ENCODE data around the gene RTEL1. TPM values are rescaled to one million over a fixed set of nuclear protein-coding genes. Genes with fewer than 3 reads are reported as not detected.
A peak's percentile ranks its signal among the peaks of the same experiment; 100 is the strongest.
"Not testable (repeated sequence)": the region's sequence is repeated elsewhere in the genome, so short reads cannot be mapped to it uniquely, and the experiment has no call there.

The RTEL1 gene
- total RNA-seq, 6 experiments from 2014 or later: 9.6 to 16.3 (median 12.4) TPM

DNA sequence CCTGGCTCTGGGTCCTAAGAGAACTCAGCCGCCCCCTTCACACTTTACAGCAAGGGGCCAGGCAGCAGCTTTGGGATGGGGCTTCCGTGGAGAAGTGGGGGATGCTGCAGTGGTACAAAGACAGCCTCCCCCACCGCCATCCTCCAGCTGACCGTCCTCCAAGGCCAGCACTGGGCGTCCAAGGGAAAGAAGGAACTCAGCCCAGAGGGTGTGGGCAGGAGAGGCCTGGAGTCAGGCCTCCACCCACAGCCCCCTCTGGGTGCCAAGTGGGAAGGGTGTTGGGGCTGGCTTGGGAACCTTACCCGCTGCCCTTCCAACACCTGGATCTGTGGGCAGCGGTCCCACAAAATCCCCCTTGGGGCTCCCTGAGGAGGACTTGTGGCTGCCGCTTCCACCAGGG is 18.0 kb upstream of the RTEL1 start:
- ATAC-seq (no peak), DNase-seq (no peak)
- no peak overlapping the region for H3K27ac ChIP-seq

GRCh38 chr20:63640686-63641085 is 17.4 kb upstream of the RTEL1 start:
- H3K4me3 ChIP-seq; H3K27me3 ChIP-seq; H3K9me3 ChIP-seq; intact Hi-C loops (cut with DNase I); DNase-seq; H3K27ac ChIP-seq; H3K4me1 ChIP-seq; H3K36me3 ChIP-seq; ATAC-seq: not testable (repeated sequence)
- no CpG with 5 or more reads among the region's 17 CpGs for WGBS (ENCODE audit: insufficient coverage, low coverage, low lambda C conversion rate, missing lambda C conversion rate)

More for the DNA sequence above, 18.0 kb upstream of the RTEL1 start:
- WGBS (ENCODE audit: insufficient coverage, low coverage, low lambda C conversion rate, missing lambda C conversion rate): no CpG with 5 or more reads among the region's 8 CpGs
- H3K4me1 ChIP-seq: peaks cover 0 to 6% (median 0%) of the 10 kb centered on the region in 4 donors
- no peaks in the 10 kb centered on the region for H3K36me3 ChIP-seq
- no peaks in the 10 kb centered on the region for H3K27me3 ChIP-seq
- no peak for TF ChIP-seq POLR2A (IDR thresholded peaks at IDR 0.05)
- TF ChIP-seq, protein P1, sequence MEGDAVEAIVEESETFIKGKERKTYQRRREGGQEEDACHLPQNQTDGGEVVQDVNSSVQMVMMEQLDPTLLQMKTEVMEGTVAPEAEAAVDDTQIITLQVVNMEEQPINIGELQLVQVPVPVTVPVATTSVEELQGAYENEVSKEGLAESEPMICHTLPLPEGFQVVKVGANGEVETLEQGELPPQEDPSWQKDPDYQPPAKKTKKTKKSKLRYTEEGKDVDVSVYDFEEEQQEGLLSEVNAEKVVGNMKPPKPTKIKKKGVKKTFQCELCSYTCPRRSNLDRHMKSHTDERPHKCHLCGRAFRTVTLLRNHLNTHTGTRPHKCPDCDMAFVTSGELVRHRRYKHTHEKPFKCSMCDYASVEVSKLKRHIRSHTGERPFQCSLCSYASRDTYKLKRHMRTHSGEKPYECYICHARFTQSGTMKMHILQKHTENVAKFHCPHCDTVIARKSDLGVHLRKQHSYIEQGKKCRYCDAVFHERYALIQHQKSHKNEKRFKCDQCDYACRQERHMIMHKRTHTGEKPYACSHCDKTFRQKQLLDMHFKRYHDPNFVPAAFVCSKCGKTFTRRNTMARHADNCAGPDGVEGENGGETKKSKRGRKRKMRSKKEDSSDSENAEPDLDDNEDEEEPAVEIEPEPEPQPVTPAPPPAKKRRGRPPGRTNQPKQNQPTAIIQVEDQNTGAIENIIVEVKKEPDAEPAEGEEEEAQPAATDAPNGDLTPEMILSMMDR (IDR thresholded peaks at IDR 0.05): no peak
- no peaks in the 10 kb centered on the region for H3K9me3 ChIP-seq
- H3K4me3 ChIP-seq: no peak overlapping the region
- intact Hi-C loops (cut with DNase I): no loop called here

DNA sequence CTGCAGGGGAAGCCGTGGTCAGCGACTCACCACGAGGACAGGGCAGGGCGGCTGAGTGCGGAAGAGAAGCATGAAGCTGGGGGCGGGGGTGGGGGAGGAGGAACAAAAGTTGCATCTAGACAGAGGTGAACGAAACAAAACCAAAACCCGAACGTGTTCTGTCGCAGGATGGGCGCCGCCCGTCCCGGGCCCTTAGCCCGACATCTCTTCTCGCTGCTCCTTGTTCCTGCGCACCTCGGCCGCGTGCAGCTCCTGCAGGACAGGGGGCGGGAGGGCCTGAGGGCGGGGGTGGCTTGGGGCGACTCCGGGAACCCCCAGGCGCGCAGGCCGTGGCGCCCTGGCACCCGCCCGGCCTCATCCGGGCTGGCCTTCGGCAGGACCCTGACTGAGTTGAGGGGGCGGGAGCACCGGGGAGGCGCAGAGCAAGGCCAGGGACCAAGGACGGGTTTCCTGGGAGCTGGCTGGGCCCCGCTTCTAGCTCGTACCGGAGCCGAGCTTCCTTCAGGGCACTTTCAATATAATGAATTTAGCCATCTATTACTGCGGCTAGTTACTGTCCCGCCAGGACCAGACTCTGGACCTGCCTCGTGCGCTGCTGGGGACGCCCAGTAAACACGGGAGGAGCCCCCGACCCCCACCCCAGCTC is 16.8 kb upstream of the RTEL1 start:
- peak in 1 of 3 donors; percentile 71 for DNase-seq
- WGBS (ENCODE audit: insufficient coverage, low coverage, low lambda C conversion rate, missing lambda C conversion rate): 24% methylated on average over 7 of the region's 47 CpGs
- TF ChIP-seq POLR2A (IDR thresholded peaks at IDR 0.05): no peak
- TF ChIP-seq, protein P1 (IDR thresholded peaks at IDR 0.05): no peak

DNA sequence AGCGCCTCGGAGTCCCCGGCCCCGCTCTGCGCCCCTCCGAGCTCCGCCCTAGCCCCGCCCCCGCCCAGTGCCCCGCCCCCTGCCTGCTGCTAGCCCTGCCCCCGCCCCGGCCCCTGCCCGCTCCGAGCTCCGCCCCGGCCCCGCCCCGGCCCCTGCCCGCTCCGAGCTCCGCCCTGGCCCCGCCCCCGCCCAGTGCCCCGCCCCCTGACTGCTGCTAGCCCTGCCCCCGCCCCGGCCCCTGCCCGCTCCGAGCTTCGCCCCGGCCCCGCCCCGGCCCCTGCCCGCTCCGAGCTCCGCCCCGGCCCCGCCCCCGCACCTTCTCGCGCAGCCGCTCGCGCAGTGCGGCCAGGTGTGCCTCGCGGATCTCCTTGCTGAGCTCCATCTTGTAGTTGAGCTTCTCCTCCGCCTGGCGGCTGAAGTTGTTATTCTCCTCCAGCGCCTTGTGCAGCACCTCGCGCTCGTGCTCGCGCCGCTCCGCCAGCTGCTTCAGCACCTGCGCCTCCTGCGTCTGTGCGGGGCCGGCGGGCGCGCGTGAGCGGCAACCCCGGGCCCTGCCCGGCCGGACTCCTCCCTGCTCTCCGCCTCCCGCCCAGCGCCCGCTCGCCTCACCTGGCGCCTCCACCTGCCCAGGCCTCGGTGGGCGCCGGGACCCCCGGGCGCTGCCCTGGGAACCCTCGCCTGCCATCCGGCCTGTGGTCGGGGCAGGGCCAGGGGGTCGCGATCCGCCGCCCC is 16.2 kb upstream of the RTEL1 start:
- peak; percentile 87 to 95 (median 90) for ATAC-seq
- H3K36me3 ChIP-seq: no peaks in the 10 kb centered on the region
- H3K27ac ChIP-seq: peak overlapping the region in 2 of 3 donors; percentile 73 to 79
- 4% methylated on average over 17 of the region's 86 CpGs for WGBS (ENCODE audit: insufficient coverage, low coverage, low lambda C conversion rate, missing lambda C conversion rate)
- H3K4me3 ChIP-seq: peak overlapping the region; percentile 64 to 75 (median 67)
- no peak for TF ChIP-seq POLR2A (IDR thresholded peaks at IDR 0.05)
- TF ChIP-seq, protein P1 (IDR thresholded peaks at IDR 0.05): peak; percentile 5 to 49 (median 32)
- intact Hi-C loops (cut with DNase I): no loop called here
- peak; percentile 93 to 95 (median 94) for DNase-seq
- no peaks in the 10 kb centered on the region for H3K27me3 ChIP-seq
- H3K9me3 ChIP-seq: no peaks in the 10 kb centered on the region
- H3K4me1 ChIP-seq: peaks cover 0 to 6% (median 0%) of the 10 kb centered on the region in 4 donors

More for the DNA sequence above, 16.8 kb upstream of the RTEL1 start:
- Histone ChIP-seq H3K36me3 (no peaks in the 10 kb centered on the region), H3K4me1 (peaks cover 0 to 6% (median 0%) of the 10 kb centered on the region in 4 donors), H3K9me3 (no peaks in the 10 kb centered on the region), H3K27me3 (no peaks in the 10 kb centered on the region), H3K27ac (peak overlapping the region; percentile 50 to 79 (median 73)), H3K4me3 (peak overlapping the region; percentile 64 to 75 (median 64))
- intact Hi-C loops (cut with DNase I): no loop called here
- ATAC-seq: peak in 3 of 4 donors; percentile 3 to 36 (median 32)

Data from right lobe of liver (tissue), 6 donors.